HFF-Myc (cell line): ENCODE data around the gene TRIM26.

Experiments
- DNase-seq: peaks from one replicate; pipeline ENCODE4 v3.0.0-alpha.2; 2011; ENCODE audit warnings: low read depth; ENCODE audit errors: extremely low read depth
- H3K4me3 ChIP-seq: replicated peaks from 2 replicates; pipeline ENCODE4 v1.5.1; 2011; ENCODE audit warnings: low read depth, mild to moderate bottlenecking, control low read depth, low read length
- CTCF ChIP-seq: IDR thresholded peaks from 2 replicates; pipeline ENCODE4 v1.5.1; 2012; ENCODE audit warnings: mild to moderate bottlenecking, low read depth, low read length, control low read depth; ENCODE audit errors: missing control alignments

The TRIM26 gene

GRCh38 chr6:30154709-30155519 is 58.3 kb downstream of the TRIM26 start:
- no peak overlapping the region for H3K4me3 ChIP-seq
- DNase-seq = peak; percentile 36
- no peak for TF ChIP-seq CTCF

- no peak for TF ChIP-seq CTCF
- DNase-seq = no peak
- H3K4me3 ChIP-seq = no peak overlapping the region
Measured at GRCh38 chr6:30154061-30154460, 59.1 kb downstream of the TRIM26 start.

GRCh38 chr6:30152910-30153610 is 60.1 kb downstream of the TRIM26 start:
- no peak for TF ChIP-seq CTCF
- H3K4me3 ChIP-seq = no peak overlapping the region
- DNase-seq = no peak

- no peak overlapping the region for H3K4me3 ChIP-seq
- no peak for TF ChIP-seq CTCF
- no peak for DNase-seq
Measured at GRCh38 chr6:30152016-30152673, 61.1 kb downstream of the TRIM26 start.

GRCh38 chr6:30151580-30151979 is 61.6 kb downstream of the TRIM26 start:
- TF ChIP-seq CTCF = no peak
- no peak for DNase-seq
- H3K4me3 ChIP-seq = no peak overlapping the region

- H3K4me3 ChIP-seq = no peak overlapping the region
- TF ChIP-seq CTCF = no peak
- no peak for DNase-seq
Measured at GRCh38 chr6:30150671-30151395, 62.4 kb downstream of the TRIM26 start.
